ENCODE measurements around the gene SMARCAL1. TPM values are rescaled to one million over a fixed set of nuclear protein-coding genes. Genes with fewer than 3 reads are reported as not detected.

The SMARCAL1 gene
- total and polyA plus RNA-seq, 2 of the 4 experiments (the other 2 are of a cell fraction), result 13.6 to 21.0 TPM

- no peak overlapping the region for H2AK9ac ChIP-seq (replicated peaks; ENCODE audit: low read depth, low read length, poor library complexity)
- H2AK5ac ChIP-seq (ENCODE audit: low read depth, low read length), result no peak overlapping the region
- no peaks in the 10 kb centered on the region for H3K36me3 ChIP-seq (ENCODE audit: control insufficient read depth, insufficient read depth, low read length)
- intact Hi-C loops (cut with micrococcal nuclease) (loop anchor here (2.0 kb wide), 2 partner anchors 183 to 295 kb away; no protein-coding TSS in a partner anchor), in situ Hi-C loops (cut with MboI; ENCODE audit: low sequenced_read_pairs) (loop anchor here (25.0 kb wide), 1 partner anchor 193 kb away; no protein-coding TSS in a partner anchor), dilution Hi-C loops (cut with HindIII; ENCODE audit: low sequenced_read_pairs, unreplicated experiment) (no loop called here)
- no peaks in the 10 kb centered on the region for H3K79me1 ChIP-seq (ENCODE audit: low read depth in 1 of 2, low read length in 2 of 2)
- POLR2A ChIA-PET (ENCODE audit: unreplicated experiment), result no interaction called here
- H3K9ac ChIP-seq (ENCODE audit: low read depth, low read length), result no peak overlapping the region
- no peak overlapping the region for H2BK120ac ChIP-seq (ENCODE audit: low read depth, low read length)
- no peaks in the 10 kb centered on the region for H3K9me3 ChIP-seq (ENCODE audit: control insufficient read depth, insufficient read depth, low read length)
- H3K27ac ChIP-seq (ENCODE audit: insufficient read depth, low read length), result no peak overlapping the region
- H3K4ac ChIP-seq (ENCODE audit: low read depth, low read length), result no peak overlapping the region
- no peak overlapping the region for H3K23ac ChIP-seq (ENCODE audit: low read depth, low read length)
- no TSS peak for BruUV-seq (replicated peaks)
- no peak overlapping the region for H3K56ac ChIP-seq (ENCODE audit: extremely low read depth, insufficient read depth, low read length)
- H2BK15ac ChIP-seq (ENCODE audit: low read depth, low read length), result no peak overlapping the region
- H4K91ac ChIP-seq (ENCODE audit: insufficient read depth, low read depth, low read length), result no peak overlapping the region
- no peak overlapping the region for H3K18ac ChIP-seq (ENCODE audit: low read depth, low read length)
- H2BK20ac ChIP-seq (ENCODE audit: low read depth, low read length), result no peak overlapping the region; the same call in 1 of the 2 replicates
- no peaks in the 10 kb centered on the region for H4K20me1 ChIP-seq (ENCODE audit: insufficient read depth, low read length)
- no peak overlapping the region for H3K4me2 ChIP-seq (ENCODE audit: low read depth, low read length)
- no peak overlapping the region for H4K5ac ChIP-seq (ENCODE audit: low read depth, low read length)
- H3K27me3 ChIP-seq (ENCODE audit: control insufficient read depth, insufficient read depth, low read length), result no peaks in the 10 kb centered on the region; the same call in 1 of the 2 replicates
- ATAC-seq (ENCODE audit: low read depth) (no peak), DNase-seq (no peak)
- H2BK5ac ChIP-seq (ENCODE audit: low read depth, low read length, poor library complexity, severe bottlenecking), result no peak overlapping the region
- H3K14ac ChIP-seq (replicated peaks; ENCODE audit: low read depth, low read length), result no peak overlapping the region
- H3K9me1 ChIP-seq (ENCODE audit: insufficient read depth, low read length), result no peaks in the 10 kb centered on the region; the same call in 1 of the 2 replicates
- H4K8ac ChIP-seq (ENCODE audit: low read depth in 2 of 2, low read length in 2 of 2), result no peak overlapping the region
- no peak overlapping the region for H3K4me3 ChIP-seq (ENCODE audit: insufficient read depth, low read depth, low read length)
- CTCF ChIA-PET, result interaction anchor here (1.0 to 1.6 kb wide), 2 partner anchors 188 to 190 kb away, joined by 3 to 7 read pairs; no protein-coding TSS in a partner anchor
- 79% methylated on average over 5 of the region's 7 CpGs; no CpG with 5 or more reads in 1 of the 2 experiments for WGBS, 2 experiments (ENCODE audit: extremely low coverage in 2 of 2, insufficient read length in 1 of 2)
- TF ChIP-seq, protein P1, sequence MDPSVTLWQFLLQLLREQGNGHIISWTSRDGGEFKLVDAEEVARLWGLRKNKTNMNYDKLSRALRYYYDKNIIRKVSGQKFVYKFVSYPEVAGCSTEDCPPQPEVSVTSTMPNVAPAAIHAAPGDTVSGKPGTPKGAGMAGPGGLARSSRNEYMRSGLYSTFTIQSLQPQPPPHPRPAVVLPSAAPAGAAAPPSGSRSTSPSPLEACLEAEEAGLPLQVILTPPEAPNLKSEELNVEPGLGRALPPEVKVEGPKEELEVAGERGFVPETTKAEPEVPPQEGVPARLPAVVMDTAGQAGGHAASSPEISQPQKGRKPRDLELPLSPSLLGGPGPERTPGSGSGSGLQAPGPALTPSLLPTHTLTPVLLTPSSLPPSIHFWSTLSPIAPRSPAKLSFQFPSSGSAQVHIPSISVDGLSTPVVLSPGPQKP (IDR thresholded peaks at IDR 0.05; ENCODE audit: borderline replicate concordance, low read depth, low read length), result no peak
- TF ChIP-seq BHLHE40 (IDR thresholded peaks at IDR 0.05; ENCODE audit: low read depth, low read length) (no peak), MAZ (IDR thresholded peaks at IDR 0.05; ENCODE audit: borderline replicate concordance, low read depth, low read length) (no peak), RCOR1 (IDR thresholded peaks at IDR 0.05; ENCODE audit: insufficient replicate concordance, low read length) (no peak), RFX5 (IDR thresholded peaks at IDR 0.05; ENCODE audit: low read depth, low read length) (no peak), SMC3 (IDR thresholded peaks at IDR 0.05; ENCODE audit: low read depth, low read length) (no peak), USF2 (IDR thresholded peaks at IDR 0.05; ENCODE audit: low read depth, low read length) (no peak), POLR2A (IDR thresholded peaks at IDR 0.05; ENCODE audit: low read depth, low read length) (no peak), CEBPB (IDR thresholded peaks at IDR 0.05; ENCODE audit: low read depth, low read length) (no peak), RAD21 (IDR thresholded peaks at IDR 0.05; ENCODE audit: low read length) (no peak), CHD1 (IDR thresholded peaks at IDR 0.05; ENCODE audit: low read depth, low read length) (no peak), NFE2L2 (IDR thresholded peaks at IDR 0.05; ENCODE audit: low read depth, low read length) (no peak)
- TF ChIP-seq, protein P2, sequence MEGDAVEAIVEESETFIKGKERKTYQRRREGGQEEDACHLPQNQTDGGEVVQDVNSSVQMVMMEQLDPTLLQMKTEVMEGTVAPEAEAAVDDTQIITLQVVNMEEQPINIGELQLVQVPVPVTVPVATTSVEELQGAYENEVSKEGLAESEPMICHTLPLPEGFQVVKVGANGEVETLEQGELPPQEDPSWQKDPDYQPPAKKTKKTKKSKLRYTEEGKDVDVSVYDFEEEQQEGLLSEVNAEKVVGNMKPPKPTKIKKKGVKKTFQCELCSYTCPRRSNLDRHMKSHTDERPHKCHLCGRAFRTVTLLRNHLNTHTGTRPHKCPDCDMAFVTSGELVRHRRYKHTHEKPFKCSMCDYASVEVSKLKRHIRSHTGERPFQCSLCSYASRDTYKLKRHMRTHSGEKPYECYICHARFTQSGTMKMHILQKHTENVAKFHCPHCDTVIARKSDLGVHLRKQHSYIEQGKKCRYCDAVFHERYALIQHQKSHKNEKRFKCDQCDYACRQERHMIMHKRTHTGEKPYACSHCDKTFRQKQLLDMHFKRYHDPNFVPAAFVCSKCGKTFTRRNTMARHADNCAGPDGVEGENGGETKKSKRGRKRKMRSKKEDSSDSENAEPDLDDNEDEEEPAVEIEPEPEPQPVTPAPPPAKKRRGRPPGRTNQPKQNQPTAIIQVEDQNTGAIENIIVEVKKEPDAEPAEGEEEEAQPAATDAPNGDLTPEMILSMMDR (conservative IDR thresholded peaks at IDR 0.05; ENCODE audit: low read depth, low read length), result no peak
- H2AFZ ChIP-seq (replicated peaks; ENCODE audit: low read length, poor library complexity), result peak overlapping the region; percentile 14
- no peaks in the 10 kb centered on the region for H3K4me1 ChIP-seq (ENCODE audit: control insufficient read depth, insufficient read depth, low read length)
Measured at GRCh38 chr2:216405588-216405987, 6.7 kb upstream of the SMARCAL1 start.

All from IMR-90 (cell line).